HG03571 (cell line): ENCODE data around the gene AIRE.

Experiments
- ATAC-seq: cut with Tn5 transposase; IDR thresholded peaks from one replicate; pipeline ENCODE4 v1.9.1; 2021; ENCODE audit not compliant: unreplicated experiment

The AIRE gene

GRCh38 chr21:44303490-44303981 lies 17.9 kb downstream of the AIRE start:
- ATAC-seq, result no peak

- no peak for ATAC-seq
These were observed 18.4 kb downstream of the AIRE start for GRCh38 chr21:44304011-44304616.

GRCh38 chr21:44304877-44305293 lies 19.2 kb downstream of the AIRE start:
- no peak for ATAC-seq

- no peak for ATAC-seq
These were observed 20.0 kb downstream of the AIRE start for GRCh38 chr21:44305691-44306090.

GRCh38 chr21:44306936-44307704 lies 21.4 kb downstream of the AIRE start:
- ATAC-seq, result no peak

- no peak for ATAC-seq
These were observed 25.2 kb downstream of the AIRE start for GRCh38 chr21:44310628-44311507.

GRCh38 chr21:44312089-44312488 lies 26.4 kb downstream of the AIRE start:
- ATAC-seq, result no peak

GRCh38 chr21:44312716-44313115 lies 27.0 kb downstream of the AIRE start:
- ATAC-seq, result no peak

GRCh38 chr21:44313451-44313850 lies 27.8 kb downstream of the AIRE start:
- no peak for ATAC-seq

- ATAC-seq, result no peak
These were observed 28.5 kb downstream of the AIRE start for GRCh38 chr21:44314128-44314527.

GRCh38 chr21:44314561-44314960 lies 28.9 kb downstream of the AIRE start:
- no peak for ATAC-seq

- no peak for ATAC-seq
These were observed 30.1 kb downstream of the AIRE start for GRCh38 chr21:44315691-44316203.

- no peak for ATAC-seq
These were observed 30.7 kb downstream of the AIRE start for GRCh38 chr21:44316277-44316900.

- ATAC-seq, result no peak
These were observed 31.6 kb downstream of the AIRE start for GRCh38 chr21:44317241-44317782.

GRCh38 chr21:44317871-44318270 lies 32.2 kb downstream of the AIRE start:
- no peak for ATAC-seq

GRCh38 chr21:44318489-44319285 lies 33.0 kb downstream of the AIRE start:
- no peak for ATAC-seq

- ATAC-seq, result no peak
These were observed 33.9 kb downstream of the AIRE start for GRCh38 chr21:44319407-44320065.

- no peak for ATAC-seq
These were observed 35.2 kb downstream of the AIRE start for GRCh38 chr21:44320847-44321246.

GRCh38 chr21:44321846-44322450 lies 36.3 kb downstream of the AIRE start:
- no peak for ATAC-seq
